BLaER1 treated with 17β-estradiol and CSF1 and Interleukin-3, amounts not matched to agents 10 nM and 100 nM (cell line): ENCODE data around the gene NEK6.

Experiments used
- H3K27ac ChIP-seq, 11 experiments: shearing (Covaris generic); formaldehyde crosslinking; 2 replicates each; pipeline ENCODE4 v1.8.1; 2022
- H3K27me3 ChIP-seq, 11 experiments: shearing (Covaris generic); formaldehyde crosslinking; 2 replicates each; pipeline ENCODE4 v1.8.1; 2022
- H3K36me3 ChIP-seq, 11 experiments: shearing (Covaris generic); formaldehyde crosslinking; 2 replicates each; pipeline ENCODE4 v1.8.1; 2022
- H3K4me1 ChIP-seq, 10 experiments: shearing (Covaris generic); formaldehyde crosslinking; 2 replicates each; pipeline ENCODE4 v1.8.1; 2022
- H3K4me2 ChIP-seq, 11 experiments: shearing (Covaris generic); formaldehyde crosslinking; 2 replicates each; pipeline ENCODE4 v1.8.1; 2022
- H3K4me3 ChIP-seq, 10 experiments: shearing (Covaris generic); formaldehyde crosslinking; 2 replicates each; pipeline ENCODE4 v1.8.1; 2022
- H3K9ac ChIP-seq, 11 experiments: shearing (Covaris generic); formaldehyde crosslinking; 2 replicates each; pipeline ENCODE4 v1.8.1; 2022
- H3K9me3 ChIP-seq, 11 experiments: shearing (Covaris generic); formaldehyde crosslinking; replicated peaks in 1 of 11; 2 replicates each; pipeline ENCODE4 v1.8.1; 2022
- H4K20me1 ChIP-seq, 11 experiments: shearing (Covaris generic); formaldehyde crosslinking; 2 replicates each; pipeline ENCODE4 v1.8.1; 2022
- Cebpa-rat ChIP-seq, 11 experiments: shearing (Covaris generic); IDR thresholded peaks; 2 replicates each; pipeline ENCODE4 v1.8.1; 2022

The NEK6 gene

DNA sequence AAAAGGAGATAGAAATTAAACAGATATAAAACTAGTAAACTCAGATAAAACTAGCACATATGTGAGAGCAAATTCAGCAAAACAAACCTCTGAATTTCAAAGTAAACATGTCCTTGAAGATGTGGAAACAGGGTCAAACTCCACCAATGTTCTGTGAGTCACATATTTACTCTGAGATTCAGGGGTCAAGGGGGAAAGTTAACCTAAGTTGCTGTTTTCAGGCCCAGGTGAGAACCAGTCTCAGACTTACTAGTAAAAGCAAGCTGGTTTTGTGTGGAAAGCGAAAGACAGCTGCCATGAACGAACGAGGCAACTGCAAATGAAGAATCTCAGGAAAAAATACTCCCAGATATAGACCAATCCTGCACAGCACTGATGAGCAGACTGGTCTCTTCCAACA is 128.5 kb downstream of the NEK6 start:
- Histone ChIP-seq H3K36me3 (peaks cover 31 to 70% (median 54%) of the 10 kb centered on the region in 11 experiments), H3K4me1 (peaks cover 16 to 35% (median 27%) of the 10 kb centered on the region in 10 experiments), H3K27me3 (no peaks in the 10 kb centered on the region), H3K27ac (no peak overlapping the region), H3K9me3 (no peaks in the 10 kb centered on the region), H3K4me2 (no peak overlapping the region), H3K4me3 (no peak overlapping the region), H4K20me1 (peaks cover 60 to 91% (median 79%) of the 10 kb centered on the region in 11 experiments), H3K9ac (no peak overlapping the region)
- no peak for TF ChIP-seq Cebpa-rat (IDR thresholded peaks at IDR 0.05)

DNA sequence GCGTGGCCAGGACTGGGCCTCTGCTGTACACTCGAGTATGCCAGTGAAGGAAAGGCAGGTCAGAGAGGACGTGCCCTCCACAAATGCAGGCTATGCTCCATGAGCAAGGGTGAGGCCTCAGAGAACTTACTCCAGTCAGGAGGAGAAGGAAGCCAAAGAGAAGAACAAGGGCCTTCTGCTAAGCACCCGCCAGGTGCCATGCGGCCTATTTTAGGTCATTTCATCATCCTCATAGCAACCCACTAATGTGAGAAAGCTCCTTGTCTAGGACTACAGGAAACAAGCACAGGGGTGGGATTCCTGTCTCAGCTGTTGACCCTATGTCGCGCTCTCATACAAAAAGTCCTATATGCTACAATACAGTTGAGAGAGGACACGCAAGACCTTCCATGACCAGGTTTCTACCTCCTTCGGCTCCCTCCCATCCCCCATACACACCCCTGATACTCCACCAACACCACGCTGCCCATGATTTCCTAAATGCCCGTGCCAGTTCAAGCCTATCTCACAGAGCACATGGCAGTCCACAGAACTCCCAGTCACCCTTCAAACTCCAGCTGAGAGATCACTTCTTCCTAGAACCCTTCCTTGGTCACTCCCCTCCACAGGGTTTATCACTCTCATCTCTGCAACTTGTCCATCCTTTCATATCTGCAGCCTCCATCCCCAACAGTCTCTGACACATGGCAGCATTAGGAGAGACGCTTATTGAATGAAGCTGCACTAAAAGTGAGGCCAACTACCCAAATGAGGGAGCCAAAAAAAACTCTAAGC is 130.7 kb downstream of the NEK6 start:
- TF ChIP-seq Cebpa-rat (IDR thresholded peaks at IDR 0.05): no peak
- Histone ChIP-seq H4K20me1 (peaks cover 79 to 100% (median 98%) of the 10 kb centered on the region in 11 experiments), H3K27ac (no peak overlapping the region), H3K27me3 (no peaks in the 10 kb centered on the region), H3K9me3 (no peaks in the 10 kb centered on the region), H3K4me3 (no peak overlapping the region), H3K36me3 (peaks cover 36 to 69% (median 55%) of the 10 kb centered on the region in 11 experiments), H3K4me1 (peaks cover 16 to 32% (median 22%) of the 10 kb centered on the region in 10 experiments), H3K4me2 (peak overlapping the region in 6 of 11 experiments; percentile 4 to 23 (median 10); a peak in 6 of 22 replicates), H3K9ac (no peak overlapping the region)

DNA sequence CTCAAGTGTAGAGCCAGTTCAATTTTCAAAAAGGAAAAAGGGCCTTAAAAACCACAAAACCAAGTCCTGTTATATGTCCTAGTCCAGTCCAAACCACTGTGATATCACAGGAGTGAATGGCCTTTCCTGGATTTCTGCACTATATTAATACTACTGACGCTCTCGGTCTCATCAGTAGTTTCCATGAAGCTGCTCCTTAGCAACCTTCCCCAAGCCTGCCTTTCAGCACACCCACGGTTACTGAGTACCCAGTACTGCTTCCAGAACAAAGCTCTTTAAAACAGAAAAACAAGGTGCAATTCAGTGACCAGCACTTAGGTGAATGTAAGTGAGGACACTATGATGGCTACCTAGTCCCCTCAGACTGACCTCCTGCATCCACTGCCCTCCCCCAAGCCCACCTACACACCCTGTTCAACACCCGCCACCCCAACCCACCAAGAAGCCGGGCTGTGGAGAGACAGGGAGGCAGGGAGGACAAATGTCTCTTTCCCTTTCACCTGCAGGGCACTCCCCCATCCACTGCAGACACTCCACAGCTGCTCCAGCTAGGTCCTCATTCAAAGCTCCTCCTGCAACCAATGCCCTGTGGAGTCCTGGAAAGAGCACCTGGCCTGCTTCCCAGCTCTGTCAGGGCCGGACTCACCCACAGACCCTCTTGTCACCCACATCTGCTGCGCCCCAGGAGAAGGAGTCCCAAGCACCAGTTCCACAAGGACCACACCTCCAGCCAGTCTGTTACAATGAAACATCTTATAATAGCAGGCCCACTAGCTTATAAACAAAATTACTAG is 131.6 kb downstream of the NEK6 start:
- Histone ChIP-seq H3K36me3 (peaks cover 32 to 69% (median 54%) of the 10 kb centered on the region in 11 experiments), H3K4me2 (peak overlapping the region in 1 of 11 experiments; percentile 21; a peak in 1 of 22 replicates), H3K4me3 (no peak overlapping the region), H3K9me3 (no peaks in the 10 kb centered on the region), H4K20me1 (peaks cover 85 to 100% (median 100%) of the 10 kb centered on the region in 11 experiments), H3K27ac (no peak overlapping the region), H3K27me3 (no peaks in the 10 kb centered on the region), H3K4me1 (peaks cover 16 to 41% (median 22%) of the 10 kb centered on the region in 10 experiments), H3K9ac (no peak overlapping the region)
- no peak for TF ChIP-seq Cebpa-rat (IDR thresholded peaks at IDR 0.05)

DNA sequence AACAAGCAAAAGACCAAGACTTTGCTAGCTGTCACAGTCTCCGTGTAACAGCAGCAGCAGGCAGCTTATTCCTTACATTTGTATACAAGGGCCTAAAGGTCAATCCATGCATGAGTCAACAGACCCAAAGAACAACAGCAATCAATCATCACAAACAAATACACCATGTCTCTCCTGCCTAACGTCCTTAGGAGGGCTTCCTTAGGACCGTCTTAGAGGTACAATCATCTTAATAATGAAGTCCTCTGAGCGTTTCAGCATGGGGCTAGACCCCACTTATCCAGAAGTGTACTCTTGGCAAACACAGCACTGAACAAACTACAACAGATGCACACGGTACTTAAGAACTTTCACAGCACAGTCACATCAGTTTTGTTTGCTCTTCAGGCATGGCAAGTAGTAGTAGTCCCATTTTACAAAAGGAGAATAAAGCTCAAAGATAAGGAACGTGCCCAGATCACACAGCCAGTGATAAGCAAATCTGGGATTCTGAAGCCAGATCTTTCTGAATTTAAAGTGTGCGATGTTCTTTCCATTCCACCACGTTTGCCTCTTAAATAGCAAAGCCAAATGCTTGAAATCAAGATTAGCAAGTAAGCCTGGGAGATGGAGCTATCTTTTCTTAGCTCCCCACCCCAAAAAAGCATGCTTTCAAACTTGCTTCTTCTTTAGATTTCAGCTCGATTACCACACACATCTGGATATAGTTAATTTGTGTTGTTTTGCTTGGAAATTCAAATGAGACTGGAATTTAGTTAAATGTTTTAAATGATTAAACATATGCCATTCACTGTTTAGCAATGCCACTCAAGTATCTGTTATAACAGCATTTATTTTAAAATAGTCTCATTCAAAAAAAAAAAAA is 133.3 kb downstream of the NEK6 start:
- no peak overlapping the region for H3K4me3 ChIP-seq
- H4K20me1 ChIP-seq: peaks cover 93 to 100% (median 100%) of the 10 kb centered on the region in 11 experiments
- H3K4me1 ChIP-seq: peaks cover 16 to 51% (median 22%) of the 10 kb centered on the region in 10 experiments
- H3K9ac ChIP-seq: no peak overlapping the region
- H3K27ac ChIP-seq: no peak overlapping the region
- no peaks in the 10 kb centered on the region for H3K27me3 ChIP-seq
- no peak overlapping the region for H3K4me2 ChIP-seq
- H3K9me3 ChIP-seq: no peaks in the 10 kb centered on the region
- no peak for TF ChIP-seq Cebpa-rat (IDR thresholded peaks at IDR 0.05)
- peaks cover 33 to 70% (median 53%) of the 10 kb centered on the region in 11 experiments for H3K36me3 ChIP-seq

DNA sequence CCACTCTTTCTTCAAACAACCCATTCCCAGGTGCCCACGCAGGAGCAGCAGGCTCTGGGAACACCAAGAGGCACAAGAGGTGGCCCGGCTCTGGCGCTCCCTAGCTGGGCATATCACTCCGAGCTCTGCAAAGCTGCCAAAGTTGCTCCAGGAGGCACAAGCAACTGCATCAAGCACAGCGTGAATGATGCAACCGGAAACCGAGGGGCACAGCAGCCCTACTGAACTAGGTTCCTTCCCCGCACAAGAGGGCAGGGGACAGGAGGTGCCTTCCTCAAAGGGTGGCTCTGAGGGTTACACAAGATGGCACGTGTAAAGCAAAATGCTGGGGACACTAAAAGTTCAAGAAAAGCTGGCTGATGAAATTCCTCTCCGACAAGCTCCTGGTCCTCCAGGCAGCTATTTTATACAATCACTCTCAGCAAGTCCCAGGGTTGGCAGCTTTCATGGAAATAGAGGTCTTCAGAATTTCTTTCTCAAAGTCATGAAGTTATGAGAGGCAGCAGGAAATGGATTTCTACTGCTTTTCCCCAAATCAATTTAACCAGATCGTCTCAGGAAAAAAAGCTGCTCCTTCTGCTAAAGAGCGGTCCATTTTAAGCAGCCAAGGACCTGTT is 134.6 kb downstream of the NEK6 start:
- Histone ChIP-seq H3K27me3 (no peaks in the 10 kb centered on the region), H3K4me1 (peaks cover 16 to 43% (median 21%) of the 10 kb centered on the region in 10 experiments), H3K9ac (no peak overlapping the region), H4K20me1 (peaks cover 92 to 100% (median 100%) of the 10 kb centered on the region in 11 experiments), H3K9me3 (no peaks in the 10 kb centered on the region), H3K27ac (no peak overlapping the region), H3K36me3 (peaks cover 44 to 76% (median 60%) of the 10 kb centered on the region in 11 experiments), H3K4me2 (no peak overlapping the region), H3K4me3 (no peak overlapping the region)
- TF ChIP-seq Cebpa-rat (IDR thresholded peaks at IDR 0.05): no peak

DNA sequence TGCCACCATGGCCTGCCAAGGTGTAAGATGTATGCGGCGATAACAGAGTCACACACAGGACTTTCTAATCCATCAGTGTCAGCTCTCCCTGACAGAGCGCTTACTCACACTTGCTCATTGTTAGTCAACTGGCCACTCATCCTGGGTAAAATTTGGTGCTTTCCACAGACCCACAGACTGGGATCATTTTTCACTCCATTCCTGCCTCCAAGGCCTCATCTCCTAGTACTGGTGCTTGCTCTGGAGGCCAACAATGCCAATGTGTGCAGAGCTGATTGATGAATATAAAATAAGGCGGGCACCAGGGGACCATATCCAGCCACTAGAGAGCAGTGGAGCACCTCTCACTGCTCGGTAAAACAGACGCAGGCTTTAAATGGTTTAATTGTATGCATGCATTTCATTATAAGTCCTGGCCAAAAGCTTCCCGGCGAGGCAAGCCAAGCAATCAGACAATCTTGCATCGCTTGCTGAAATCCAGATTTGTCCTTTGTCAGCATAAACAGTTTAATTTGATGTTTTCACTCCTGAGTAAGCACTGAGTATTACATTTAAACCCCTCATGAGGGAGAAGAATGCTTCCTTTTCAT is 135.2 kb downstream of the NEK6 start:
- Histone ChIP-seq H3K27ac (no peak overlapping the region), H3K27me3 (no peaks in the 10 kb centered on the region), H3K4me3 (no peak overlapping the region), H3K36me3 (peaks cover 49 to 81% (median 66%) of the 10 kb centered on the region in 11 experiments), H3K9me3 (no peaks in the 10 kb centered on the region), H3K4me1 (peaks cover 14 to 37% (median 17%) of the 10 kb centered on the region in 10 experiments), H3K4me2 (no peak overlapping the region), H3K9ac (no peak overlapping the region), H4K20me1 (peaks cover 91 to 100% (median 100%) of the 10 kb centered on the region in 11 experiments)
- no peak for TF ChIP-seq Cebpa-rat (IDR thresholded peaks at IDR 0.05)

GRCh38 chr9:124394167-124394566 is 136.4 kb downstream of the NEK6 start:
- Histone ChIP-seq H3K4me1 (peaks cover 4 to 28% (median 5%) of the 10 kb centered on the region in 10 experiments; a peak in 15 of 20 replicates), H3K4me3 (no peak overlapping the region), H3K27ac (no peak overlapping the region), H3K9me3 (no peaks in the 10 kb centered on the region), H4K20me1 (peaks cover 91 to 100% (median 100%) of the 10 kb centered on the region in 11 experiments), H3K9ac (no peak overlapping the region), H3K4me2 (peak overlapping the region in 1 of 11 experiments; percentile 24; a peak in 2 of 22 replicates), H3K27me3 (no peaks in the 10 kb centered on the region), H3K36me3 (peaks cover 60 to 93% (median 77%) of the 10 kb centered on the region in 11 experiments)
- TF ChIP-seq Cebpa-rat (IDR thresholded peaks at IDR 0.05): no peak

DNA sequence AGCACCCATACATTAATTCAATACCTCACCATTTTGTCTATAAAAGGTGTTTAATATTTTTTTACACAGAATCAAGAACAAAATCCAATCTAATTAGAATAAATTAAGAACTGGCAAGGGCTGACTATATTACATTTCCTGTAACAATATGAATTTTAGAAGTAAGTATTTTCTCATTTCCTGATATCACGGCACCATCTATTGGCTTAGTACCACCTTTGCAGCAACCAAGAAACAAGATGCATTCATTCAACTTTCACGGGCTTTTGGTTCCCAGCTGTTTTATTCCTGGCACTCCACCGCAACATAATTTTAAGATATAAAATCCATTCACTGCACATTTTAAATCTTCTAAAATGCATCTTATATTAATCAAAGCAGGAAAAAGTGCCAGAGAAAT is 136.8 kb downstream of the NEK6 start:
- Histone ChIP-seq H3K4me3 (no peak overlapping the region), H3K4me2 (peak overlapping the region in 2 of 11 experiments; percentile 11 to 24; a peak in 1 of 22 replicates), H3K27me3 (no peaks in the 10 kb centered on the region), H3K9ac (no peak overlapping the region), H3K27ac (no peak overlapping the region), H3K9me3 (no peaks in the 10 kb centered on the region), H4K20me1 (peaks cover 91 to 100% (median 100%) of the 10 kb centered on the region in 11 experiments), H3K4me1 (peaks cover 0 to 28% (median 4%) of the 10 kb centered on the region in 10 experiments; a peak in 13 of 20 replicates), H3K36me3 (peaks cover 63 to 94% (median 80%) of the 10 kb centered on the region in 11 experiments)
- no peak for TF ChIP-seq Cebpa-rat (IDR thresholded peaks at IDR 0.05)
